Stimulated activated CD4-positive, alpha-beta T cell treated with anti-CD3 and anti-CD28 coated beads, Interleukin-4, amount 100 ng/mL, for 1 hour (primary cell): ENCODE results near the gene C1orf141.
"Not testable (repeated sequence)": the region's sequence is repeated elsewhere in the genome, so short reads cannot be mapped to it uniquely, and the experiment has no call there.

ENCODE experiments used
- DNase-seq: peaks from one replicate; pipeline ENCODE4 v3.0.0-alpha.2; 2020

C1orf141 gene

GRCh38 chr1:67141832-67142231 lies 7.1 kb upstream of the C1orf141 start:
- DNase-seq = not testable (repeated sequence)

DNA sequence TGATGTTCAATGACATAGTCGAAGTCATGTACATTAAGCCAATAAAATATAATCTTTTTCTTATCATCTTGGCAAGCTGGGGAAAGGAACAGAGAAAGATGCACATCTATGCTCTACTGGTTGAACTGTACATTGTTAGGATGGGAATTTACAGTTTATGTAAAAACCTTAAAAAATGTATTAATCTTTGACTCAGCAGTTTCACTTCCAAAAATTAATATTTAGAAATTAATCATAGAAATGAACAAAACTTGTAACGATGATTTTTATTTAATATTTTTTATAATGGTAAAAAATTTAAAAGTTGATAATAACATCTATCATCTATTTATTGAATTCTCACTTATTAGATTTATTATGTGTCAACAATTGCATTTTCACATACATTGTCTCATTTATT lies 5.7 kb upstream of the C1orf141 start:
- DNase-seq = no peak

DNA sequence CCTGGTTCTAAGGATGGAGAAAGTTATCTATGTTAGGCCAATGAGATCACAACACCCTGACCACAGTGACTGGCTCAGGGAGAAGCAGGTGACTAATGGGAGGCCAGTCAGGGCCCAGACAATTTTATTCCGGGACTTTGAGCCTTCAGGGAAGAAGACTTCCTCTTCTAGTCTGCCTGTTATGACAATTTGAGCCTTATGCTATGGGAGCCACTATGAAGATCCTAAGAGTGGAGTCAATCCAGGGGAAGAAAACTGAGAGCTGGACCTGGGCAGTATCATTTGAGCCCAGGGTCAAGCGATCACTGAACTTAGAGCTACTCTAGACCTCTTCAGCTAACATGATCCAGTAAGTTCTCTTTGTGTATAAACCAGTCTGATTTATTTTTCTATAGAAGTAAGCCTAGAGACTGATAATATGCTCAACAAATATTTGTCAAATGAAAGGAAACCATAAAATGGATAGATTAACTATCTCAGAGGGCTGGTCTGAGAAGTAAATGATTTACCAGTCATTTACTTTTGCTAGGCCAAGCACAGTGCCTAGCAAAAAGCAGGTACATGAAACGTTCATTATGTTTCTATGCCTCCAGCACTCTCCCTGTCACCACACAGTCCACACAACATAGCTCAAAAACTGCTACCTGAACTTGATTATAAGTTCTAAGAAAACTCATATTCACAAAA lies 4.2 kb upstream of the C1orf141 start:
- no peak for DNase-seq

- DNase-seq = no peak
These were observed 2.6 kb upstream of the C1orf141 start for GRCh38 chr1:67137307-67137753.

DNA sequence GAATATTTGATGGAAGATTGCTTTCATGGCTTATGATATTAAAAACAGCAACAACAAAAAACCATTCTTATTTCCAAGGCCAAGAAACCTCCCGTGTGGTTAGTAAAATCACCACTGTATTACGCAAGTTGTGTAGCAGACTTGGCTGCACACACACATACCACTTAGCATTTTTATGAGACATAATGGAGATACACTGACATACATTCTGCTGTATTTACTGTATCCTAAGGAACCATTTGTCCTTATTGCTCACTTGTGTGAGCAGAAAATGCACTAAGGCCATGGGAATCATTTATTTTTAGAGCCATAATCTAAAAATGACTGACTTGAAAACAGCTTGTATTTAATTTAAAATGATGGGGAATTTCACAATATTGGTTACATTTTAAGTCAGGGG lies 584 bp upstream of the C1orf141 start:
- DNase-seq = no peak

GRCh38 chr1:67133177-67133576 lies 1.6 kb downstream of the C1orf141 start:
- no peak for DNase-seq

DNA sequence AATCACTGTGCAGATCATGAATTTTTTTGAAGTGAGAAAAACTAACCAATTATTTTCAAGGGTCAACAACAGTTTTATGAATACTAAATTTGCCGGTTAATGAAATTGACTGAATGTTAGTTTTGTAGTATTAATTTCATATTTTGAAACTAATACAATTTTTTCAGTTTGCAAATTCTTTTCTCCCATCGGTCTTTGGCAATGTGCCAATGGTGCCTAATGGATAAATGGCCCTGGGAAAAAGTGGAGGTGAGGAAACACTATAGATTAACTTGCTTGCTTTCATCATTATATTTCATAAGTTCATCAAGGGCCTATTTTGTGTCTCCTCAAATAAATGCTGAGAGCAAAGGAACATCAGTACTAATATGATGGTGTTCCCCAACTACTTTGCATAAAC lies 4.1 kb downstream of the C1orf141 start:
- no peak for DNase-seq

DNA sequence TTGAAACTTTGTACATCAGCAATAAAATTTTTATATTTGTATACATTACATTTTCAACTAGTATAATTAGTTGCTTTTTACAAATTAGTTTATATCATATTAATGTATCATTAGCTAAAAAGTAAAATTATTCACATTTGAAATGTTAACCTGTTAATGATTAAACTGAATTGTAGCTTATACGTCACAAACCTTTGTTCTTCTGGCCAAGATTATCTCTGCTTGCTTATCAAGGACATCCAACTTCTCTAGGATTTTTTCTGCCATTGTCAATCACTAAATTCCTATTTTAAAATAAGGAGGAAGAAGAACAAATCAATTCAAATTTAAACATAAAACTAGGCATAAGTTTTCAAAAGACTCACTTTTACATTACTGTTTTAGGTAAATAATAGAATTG lies 7.8 kb downstream of the C1orf141 start:
- no peak for DNase-seq

- no peak for DNase-seq
These were observed 8.5 kb downstream of the C1orf141 start for GRCh38 chr1:67126111-67126746.

DNA sequence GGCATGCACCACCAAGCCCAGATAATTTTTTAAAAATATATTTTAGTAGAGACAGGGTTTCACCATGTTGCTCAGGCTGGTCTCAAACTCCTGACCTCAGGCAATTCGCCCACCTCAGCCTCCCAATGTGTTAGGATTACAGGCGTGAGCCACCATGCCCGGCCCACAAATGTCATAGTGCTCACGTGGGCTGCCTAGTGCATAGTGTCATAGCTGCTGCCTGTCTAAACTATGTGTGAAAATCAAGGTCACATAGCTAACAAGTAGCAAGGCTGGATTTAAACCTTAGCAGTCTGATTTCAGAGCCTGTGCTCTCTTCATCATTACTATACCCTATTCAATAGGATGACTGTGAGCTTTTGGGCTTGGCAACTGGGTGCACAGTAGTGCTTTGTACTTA lies 10.3 kb downstream of the C1orf141 start:
- no peak for DNase-seq

DNA sequence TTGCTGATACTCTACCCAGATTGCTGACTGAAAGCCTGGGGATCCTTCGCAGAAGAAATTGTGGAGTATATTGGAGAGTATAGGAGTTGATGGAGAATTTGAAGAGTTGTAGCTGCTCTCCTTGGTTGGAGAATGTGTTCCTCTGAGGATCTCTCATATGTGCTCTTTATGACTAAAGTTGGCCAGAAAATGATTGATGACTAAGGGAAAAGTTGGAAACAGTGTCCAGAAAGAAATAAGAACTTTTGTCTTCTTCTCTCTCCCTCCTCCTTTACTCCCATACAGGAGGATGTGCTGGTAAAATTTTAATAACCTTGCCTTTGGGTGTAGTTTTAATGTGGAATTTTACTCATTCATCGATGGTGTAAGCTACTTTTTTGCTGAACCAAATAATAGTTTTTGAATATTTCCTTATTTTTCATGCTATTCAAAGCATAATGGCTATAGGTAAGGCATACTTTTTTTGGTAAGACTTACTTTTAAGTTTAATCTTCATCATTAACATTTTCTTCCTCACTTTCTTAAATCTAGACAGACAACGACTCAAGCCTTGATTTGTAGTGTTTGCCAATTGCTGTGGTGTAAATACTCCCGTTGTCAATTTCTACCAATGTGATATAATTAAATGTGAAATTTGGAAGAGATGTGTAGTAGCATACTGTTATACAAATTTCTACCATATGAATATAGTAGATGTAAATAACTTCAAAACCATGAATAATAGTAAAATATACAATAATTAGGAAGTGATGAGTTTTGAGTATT lies 13.7 kb downstream of the C1orf141 start:
- DNase-seq = no peak

DNA sequence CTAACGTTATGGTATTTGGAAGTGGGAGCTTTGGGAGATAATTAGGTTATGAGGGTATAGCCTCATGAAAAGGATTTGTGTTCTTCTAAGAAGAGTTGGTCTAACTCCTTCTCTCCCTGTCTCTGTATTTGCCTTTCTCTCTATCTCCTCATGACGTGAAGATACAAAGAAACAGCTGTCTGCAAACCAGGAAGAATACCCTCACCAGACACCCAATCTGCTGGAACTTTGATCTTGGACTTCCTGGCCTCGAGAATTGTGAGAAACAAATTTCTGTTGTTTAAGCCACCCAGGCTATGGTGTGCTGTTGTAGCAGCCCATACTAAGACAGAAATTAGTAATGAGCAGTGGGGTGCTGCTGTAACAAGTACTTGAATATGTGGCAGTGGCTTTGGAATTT lies 16.1 kb downstream of the C1orf141 start:
- no peak for DNase-seq

DNA sequence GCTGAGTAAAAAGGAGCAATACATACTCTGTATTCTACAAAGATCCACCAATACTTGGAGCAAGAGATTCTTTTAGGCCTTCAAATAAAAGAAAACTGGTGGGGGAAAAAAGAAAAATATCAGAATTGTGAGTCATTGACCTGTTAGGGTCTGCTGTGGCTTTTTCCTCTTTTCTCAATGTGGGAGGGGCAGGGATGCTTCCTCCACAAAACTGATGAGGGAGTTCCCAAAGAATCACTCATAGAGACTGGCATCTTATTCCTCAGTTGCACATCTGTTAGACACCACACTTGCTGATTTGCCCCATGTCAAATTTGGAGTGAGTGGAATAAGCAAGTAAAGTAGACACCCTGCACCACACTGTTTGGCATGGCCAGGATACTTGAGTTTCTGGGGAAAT lies 16.6 kb downstream of the C1orf141 start:
- DNase-seq = no peak

- no peak for DNase-seq
These were observed 20.6 kb downstream of the C1orf141 start for GRCh38 chr1:67114162-67114561.

- DNase-seq = no peak
These were observed 24.4 kb downstream of the C1orf141 start for GRCh38 chr1:67110352-67110751.

GRCh38 chr1:67105508-67105907 lies 29.3 kb downstream of the C1orf141 start:
- DNase-seq = no peak

- DNase-seq = no peak
These were observed 31.2 kb downstream of the C1orf141 start for GRCh38 chr1:67103548-67103947.

GRCh38 chr1:67100833-67101232 lies 33.9 kb downstream of the C1orf141 start:
- no peak for DNase-seq

DNA sequence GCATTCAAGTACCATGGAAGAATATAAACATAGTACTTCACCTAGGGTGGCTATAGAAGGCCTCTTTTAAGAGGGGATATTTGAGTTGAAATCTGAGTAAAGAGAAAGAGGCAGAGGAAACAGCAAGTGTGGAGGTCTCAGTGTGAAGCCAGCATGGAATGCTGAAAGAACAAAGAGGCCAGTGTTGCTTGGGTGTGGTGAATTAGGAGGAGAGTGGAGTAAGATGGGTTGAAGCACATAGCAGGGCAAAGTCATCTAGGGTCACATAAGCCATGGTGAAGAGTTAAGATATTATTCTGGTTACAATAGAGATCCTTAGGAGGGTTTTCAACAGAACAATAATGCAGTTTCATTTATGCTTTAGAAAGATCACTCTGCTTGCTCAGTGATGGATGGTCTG lies 37.5 kb downstream of the C1orf141 start:
- no peak for DNase-seq

GRCh38 chr1:67094191-67094590 lies 40.6 kb downstream of the C1orf141 start:
- no peak for DNase-seq

- DNase-seq = no peak
These were observed 45.0 kb downstream of the C1orf141 start for GRCh38 chr1:67089685-67090208.

- DNase-seq = no peak
These were observed 46.3 kb downstream of the C1orf141 start for GRCh38 chr1:67088440-67088839.

GRCh38 chr1:67085326-67085725 lies 49.4 kb downstream of the C1orf141 start:
- DNase-seq = no peak

DNA sequence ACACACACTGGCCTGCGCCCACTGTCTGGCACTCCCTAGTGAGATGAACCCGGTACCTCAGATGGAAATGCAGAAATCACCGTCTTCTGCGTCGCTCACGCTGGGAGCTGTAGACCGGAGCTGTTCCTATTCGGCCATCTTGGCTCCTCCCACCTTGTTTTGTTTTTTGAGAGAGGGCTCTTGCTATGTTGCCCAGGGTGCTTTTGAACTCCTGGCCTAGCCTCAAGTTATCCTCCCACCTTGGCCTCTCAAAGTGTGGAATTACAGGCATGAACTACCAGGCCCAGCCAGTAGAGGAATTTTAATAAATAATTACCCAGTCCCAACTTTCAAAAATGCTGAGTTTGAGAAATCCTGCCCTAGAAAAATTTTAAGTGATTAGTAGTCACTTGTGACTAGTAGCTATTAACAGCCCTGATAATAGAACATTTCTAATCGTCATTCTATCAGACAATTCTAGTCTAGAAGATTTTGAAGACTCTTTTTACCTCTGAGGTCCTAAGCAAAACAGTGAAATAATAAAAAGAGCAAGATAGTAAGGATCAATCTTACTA lies 49.9 kb downstream of the C1orf141 start:
- DNase-seq = no peak
